AG09319 (cell line): ENCODE measurements around the gene NUDT4.

Experiments used
- DNase-seq: peaks from one replicate; pipeline ENCODE4 v3.0.0-alpha.2; 2010; ENCODE audit warnings: low read depth; ENCODE audit errors: extremely low read depth
- TF ChIP-seq, protein P1 (sequence below): IDR thresholded peaks from 2 replicates; pipeline ENCODE4 v1.5.1; 2011; ENCODE audit warnings: low read depth, mild to moderate bottlenecking, inconsistent platforms, low read length, moderate library complexity

The NUDT4 gene

DNA sequence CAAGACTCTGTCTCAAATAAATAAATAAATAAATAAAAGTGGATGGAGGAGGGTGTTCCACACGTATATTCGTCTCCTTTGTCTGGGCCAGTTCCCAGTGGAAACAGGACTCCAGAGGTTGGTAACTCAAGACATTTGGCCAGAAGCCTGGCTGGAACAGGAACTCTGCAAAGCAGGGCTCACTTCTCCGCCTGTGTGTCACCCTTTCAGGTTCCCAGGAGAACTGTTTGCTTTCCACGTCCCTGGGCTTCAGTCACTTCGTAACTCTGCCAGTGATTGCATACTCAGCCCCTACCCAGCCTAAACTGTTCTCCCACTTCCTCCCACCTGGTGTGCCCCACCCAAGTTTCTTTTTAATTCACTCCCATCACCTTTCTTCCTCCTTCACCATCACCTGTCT is 71.1 kb downstream of the NUDT4 start:
- TF ChIP-seq, protein P1, sequence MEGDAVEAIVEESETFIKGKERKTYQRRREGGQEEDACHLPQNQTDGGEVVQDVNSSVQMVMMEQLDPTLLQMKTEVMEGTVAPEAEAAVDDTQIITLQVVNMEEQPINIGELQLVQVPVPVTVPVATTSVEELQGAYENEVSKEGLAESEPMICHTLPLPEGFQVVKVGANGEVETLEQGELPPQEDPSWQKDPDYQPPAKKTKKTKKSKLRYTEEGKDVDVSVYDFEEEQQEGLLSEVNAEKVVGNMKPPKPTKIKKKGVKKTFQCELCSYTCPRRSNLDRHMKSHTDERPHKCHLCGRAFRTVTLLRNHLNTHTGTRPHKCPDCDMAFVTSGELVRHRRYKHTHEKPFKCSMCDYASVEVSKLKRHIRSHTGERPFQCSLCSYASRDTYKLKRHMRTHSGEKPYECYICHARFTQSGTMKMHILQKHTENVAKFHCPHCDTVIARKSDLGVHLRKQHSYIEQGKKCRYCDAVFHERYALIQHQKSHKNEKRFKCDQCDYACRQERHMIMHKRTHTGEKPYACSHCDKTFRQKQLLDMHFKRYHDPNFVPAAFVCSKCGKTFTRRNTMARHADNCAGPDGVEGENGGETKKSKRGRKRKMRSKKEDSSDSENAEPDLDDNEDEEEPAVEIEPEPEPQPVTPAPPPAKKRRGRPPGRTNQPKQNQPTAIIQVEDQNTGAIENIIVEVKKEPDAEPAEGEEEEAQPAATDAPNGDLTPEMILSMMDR = no peak
- DNase-seq = no peak

DNA sequence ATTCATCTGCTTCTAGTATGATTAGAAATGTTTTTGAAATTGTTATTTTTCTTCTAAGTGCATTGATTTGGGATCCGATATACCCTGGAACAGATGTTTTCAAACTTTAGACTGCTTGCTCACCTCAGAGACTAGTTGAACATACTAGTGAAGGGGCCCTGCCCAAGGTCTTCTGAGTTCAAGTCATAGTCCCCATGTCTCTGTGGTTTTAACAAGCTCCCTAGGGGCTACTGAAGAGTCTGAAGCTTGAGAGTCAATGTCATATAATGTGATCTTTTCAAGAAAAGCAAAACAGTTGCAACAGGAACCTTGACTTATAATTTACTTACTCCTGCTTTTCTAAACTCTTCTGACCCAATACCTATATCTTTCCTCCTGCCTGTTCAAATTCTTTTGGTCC is 71.6 kb downstream of the NUDT4 start:
- TF ChIP-seq, protein P1 = no peak
- no peak for DNase-seq

DNA sequence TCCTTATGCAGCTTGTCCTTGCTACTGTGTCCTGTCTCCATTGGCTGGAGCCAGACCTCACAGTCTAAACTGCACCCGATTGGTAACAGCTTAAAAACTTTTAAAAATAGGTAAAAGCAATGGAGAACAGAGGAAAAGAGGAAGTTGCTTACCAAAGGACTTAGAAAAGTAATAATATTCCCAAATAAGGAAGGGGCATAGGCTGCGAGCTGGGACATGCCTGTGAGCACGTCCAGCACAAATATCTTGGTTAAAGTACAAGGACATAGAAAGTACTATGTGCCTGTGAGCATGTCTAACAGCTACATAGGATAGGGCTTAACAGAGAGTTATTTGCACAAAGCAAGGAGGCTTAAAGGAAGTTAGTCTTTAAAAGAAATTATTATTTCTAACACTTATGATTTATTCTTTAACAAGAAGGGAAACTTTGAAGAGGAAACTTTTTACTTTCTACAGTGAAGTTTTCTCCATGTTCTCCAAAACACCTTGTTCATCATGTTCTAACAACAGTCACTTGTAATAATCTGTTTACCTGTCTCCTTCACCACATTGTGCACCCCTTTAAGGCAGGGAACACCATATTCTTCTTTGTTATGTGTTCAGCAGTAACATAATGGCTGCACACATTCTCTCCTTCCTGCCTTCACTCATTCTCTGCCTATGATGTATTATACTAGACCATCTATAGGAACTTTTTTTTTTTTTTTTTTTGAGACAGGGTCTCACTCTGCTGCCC is 73.9 kb downstream of the NUDT4 start:
- TF ChIP-seq, protein P1 = no peak
- no peak for DNase-seq

DNA sequence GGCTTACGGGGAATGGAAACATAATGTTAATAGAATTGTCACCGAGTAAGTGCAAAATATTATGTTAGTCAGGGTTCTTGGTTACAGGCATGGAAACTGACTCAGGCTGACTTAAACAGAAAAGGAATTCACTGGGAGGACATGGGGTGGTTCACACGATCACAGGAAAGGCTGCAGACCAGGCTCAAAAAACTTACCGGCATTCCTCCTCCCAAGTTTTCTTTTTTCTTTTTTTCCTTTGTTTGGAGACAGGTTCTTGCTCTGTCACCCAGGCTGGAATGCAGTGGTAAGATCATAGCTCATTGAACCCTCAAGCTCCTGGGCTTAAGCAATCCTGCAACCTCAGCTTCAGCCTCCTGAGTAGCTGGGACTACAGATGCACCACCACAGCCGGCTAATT is 75.9 kb downstream of the NUDT4 start:
- TF ChIP-seq, protein P1 = no peak
- DNase-seq = no peak

DNA sequence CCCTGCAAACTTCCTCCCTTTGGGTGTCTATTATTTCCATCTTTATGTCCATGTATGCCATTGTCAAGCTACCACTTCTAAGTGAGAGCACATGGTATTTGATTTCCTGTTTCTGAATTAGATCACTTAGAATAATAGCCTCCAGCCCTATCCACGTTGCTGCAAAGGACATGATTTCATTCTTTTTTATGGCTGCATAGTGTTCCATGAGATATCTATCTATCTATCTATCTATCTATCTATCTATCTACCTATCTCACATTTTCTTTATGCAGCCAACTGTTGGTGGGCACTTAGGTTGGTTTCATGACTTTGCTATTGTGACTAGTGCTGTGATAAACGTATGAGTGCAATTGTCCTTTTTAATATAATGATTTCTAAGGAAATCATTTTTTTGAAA is 78.4 kb downstream of the NUDT4 start:
- DNase-seq = no peak
- TF ChIP-seq, protein P1 = no peak
